NCI-H2196 (cell line): ENCODE results near the gene TTN.
"Not testable (repeated sequence)": the region's sequence is repeated elsewhere in the genome, so short reads cannot be mapped to it uniquely, and the experiment has no call there.

Experiments
- DNase-seq: peaks from one replicate; lab custom pipeline; 2025; ENCODE audit not compliant: unreplicated experiment; lab: John Stamatoyannopoulos, UW

Gene TTN

DNA sequence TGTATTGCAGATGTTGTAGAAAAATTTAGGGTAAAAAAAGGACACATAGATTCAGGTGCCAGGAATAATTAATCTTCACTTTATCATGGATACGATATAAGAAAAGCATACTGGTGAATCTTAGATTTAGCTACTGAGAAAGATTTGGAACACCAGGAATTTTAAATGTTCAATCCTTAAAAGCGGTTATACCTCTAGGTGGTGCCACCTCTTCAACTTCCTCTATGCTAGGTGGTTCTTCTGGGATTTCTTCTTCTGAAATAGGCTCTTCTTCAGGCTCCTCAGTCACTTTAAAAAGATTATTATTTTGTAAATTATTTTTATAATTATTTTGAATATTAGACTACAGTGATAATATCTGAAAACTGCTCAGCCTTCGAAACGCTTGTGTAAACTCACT is 133.1 kb downstream of the TTN start:
- no peak for DNase-seq

DNA sequence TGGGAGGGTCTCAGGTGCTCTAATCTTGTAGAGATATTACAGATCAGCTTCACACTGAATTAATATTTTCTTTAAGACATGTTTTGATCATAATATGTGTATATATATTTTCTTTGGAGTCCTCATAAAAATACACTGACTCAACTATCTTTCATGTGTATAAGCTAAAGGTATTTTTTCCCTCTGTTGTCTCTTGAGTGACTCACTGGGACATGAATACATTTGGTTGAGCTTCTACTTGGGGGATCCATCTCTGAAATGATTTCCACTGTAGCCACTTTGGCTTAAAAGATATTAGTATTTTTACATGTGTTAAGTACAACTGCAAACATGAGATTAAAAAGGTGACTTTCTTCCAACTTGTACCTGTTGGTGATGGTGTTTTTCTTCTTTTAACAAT is 140.8 kb downstream of the TTN start:
- DNase-seq = no peak

DNA sequence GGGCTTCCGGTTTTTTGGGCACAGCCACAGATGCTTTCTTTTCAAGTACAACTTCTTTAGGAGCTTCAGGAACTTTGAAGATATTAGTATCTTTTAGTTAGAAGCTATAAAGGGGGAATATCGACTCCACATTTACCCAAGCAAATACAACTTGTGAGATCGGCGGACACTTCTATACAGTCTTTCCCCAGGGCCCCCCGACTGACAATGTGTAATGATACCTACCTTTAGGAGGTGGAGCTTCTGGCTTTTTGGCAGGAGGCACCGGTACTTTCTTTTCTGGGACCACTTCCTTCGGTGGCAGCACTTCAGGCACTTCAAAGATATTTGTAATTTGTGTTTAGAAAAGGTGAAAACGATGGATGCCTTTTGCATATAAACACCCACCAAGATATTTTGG is 148.7 kb downstream of the TTN start:
- not testable (repeated sequence) for DNase-seq

DNA sequence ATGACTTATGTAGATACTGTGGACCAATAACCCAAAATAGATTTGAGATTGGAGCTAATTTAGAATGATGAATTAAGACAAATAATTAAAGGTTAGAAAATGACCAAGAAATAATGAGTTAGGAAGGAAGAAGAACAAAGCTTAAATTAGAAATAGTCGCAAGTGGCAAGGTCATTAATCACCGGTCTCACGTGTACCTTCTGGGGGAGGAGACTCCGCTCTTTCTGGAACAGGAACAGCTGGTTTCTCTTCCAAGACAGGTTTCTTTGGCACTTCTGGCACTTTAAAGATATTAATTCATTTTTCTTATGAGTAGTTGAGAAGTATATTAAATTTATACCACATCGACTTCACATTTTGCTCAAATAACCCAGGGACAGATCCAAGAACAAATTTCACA is 156.7 kb downstream of the TTN start:
- no peak for DNase-seq

DNA sequence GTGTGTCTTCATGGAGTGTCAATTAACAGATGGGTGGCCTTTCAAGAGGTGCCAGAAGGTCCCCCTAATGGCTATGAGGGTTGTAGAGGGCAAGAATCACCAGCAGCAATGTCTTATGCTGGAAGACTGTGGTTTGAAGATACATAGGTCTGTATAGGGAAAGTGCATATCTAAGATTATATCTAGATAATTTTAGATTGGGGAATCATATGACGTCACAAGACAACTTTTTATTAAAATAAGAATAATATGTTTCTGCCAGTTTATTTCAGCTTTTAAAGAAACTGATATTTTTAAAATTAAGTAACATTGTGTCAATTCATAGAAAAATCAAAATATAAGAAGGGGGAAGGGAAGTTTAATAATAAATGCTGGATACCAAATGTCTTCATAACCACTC is 162.3 kb downstream of the TTN start:
- no peak for DNase-seq

DNA sequence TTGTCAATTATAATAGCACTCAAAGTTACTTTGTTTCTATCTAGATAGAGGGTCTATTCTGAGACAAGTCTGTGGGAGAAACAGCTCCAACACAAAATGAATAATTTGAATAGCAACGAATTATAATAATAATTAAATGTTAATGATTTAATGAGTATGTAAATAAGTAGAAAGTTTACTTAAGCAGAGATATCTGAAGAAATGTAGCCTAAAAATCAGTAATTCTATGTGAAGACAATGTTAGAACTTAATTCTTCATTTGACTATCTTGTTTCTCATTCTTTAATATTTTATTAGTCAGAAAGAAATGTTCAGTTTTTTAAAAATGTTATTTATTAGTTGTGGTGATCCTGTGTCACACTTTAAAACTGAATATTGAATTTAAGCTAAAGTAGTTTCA is 165.7 kb downstream of the TTN start:
- no peak for DNase-seq

DNA sequence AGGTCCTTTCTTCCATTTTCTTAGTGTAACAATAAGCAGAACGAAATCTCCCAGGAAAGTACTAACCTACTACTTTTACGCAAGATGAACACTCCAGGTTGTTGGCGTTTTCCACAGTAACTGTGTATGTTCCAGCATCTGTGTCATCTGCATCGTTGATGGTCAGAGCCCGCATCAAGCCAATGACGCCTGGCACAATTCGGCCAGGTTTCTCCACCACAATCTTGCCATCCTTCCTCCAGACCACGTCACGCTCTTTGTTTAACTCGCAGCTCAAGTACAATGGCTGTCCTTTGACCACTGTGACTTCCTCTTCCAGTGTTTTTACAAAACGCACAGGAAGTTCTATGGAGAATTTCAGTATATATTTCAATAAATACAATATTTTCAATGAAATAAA is 171.3 kb downstream of the TTN start:
- no peak for DNase-seq

DNA sequence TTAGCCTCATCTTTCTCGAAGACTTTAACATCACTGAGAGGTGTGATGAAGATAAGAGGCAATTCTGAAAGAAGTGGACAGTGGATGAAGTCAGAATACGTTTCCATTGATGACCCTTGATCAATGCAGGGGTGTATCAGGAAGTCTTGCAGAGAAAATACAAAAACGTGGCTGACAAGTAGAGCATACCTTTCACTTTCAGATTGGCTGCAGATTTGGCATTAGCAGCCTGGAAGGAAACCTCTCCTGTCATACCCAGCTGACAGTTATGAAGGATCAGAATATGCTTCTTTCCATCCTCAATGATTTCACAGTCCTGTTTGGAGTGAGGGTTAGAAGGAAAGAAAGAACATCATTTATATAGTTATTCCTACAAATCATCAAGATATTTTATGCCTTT is 174.5 kb downstream of the TTN start:
- no peak for DNase-seq

DNA sequence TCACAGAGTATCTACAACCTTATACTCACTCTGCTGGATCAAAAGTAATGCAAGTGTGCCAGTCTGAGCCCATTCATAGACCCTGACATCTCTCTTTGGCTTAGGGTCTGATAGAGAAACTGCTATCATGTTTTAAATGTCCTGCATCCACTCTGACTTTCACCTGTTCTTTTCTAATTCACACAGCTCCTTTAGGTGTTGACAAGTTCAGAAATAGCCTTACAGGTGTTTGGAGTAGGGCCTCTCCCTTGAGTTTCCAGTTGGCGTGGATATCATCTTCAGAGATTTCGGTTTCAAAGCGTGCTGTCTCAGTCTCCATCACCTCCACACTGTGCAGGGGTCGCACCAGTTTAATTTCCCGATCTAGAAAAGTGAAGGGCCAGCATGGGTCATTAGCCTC is 176.6 kb downstream of the TTN start:
- no peak for DNase-seq

DNA sequence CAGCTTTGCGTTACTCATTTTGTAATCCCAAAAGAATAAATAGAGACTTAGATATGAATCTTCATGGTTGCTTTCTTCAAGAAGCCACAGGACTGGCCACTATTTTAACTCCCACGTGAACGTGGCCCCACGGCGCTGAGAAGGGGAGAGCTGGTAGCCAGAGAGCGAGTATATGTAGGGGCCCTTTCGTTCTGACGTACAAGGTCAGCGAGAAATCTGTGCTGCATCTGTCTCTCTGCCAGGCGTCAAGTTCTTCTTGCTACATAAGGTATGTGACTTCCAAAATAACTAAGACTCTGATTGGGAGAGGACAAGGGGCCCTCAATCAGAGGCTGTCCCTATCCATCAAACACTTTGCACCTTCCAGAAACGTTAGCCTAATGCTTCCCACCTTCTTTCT is 177.8 kb downstream of the TTN start:
- DNase-seq = no peak

DNA sequence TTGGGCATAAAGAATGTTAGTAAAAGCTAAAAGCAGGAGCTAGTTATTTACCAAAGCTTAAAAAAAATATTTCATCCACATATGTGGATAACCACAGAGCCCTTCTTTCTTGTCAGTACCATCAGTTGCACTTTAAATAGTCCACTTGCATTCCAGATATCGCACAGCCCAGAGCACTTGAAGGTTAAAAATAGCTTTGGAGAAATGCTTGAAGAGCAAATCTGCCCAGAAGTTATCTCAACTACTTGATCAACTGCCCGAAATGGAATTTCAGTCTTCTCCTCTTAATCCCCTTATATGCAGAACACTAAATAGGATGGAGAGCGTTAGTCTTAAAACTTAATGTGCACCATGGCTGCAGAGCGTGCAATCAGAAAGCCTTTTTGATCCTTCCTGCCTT is 178.6 kb downstream of the TTN start:
- no peak for DNase-seq

DNA sequence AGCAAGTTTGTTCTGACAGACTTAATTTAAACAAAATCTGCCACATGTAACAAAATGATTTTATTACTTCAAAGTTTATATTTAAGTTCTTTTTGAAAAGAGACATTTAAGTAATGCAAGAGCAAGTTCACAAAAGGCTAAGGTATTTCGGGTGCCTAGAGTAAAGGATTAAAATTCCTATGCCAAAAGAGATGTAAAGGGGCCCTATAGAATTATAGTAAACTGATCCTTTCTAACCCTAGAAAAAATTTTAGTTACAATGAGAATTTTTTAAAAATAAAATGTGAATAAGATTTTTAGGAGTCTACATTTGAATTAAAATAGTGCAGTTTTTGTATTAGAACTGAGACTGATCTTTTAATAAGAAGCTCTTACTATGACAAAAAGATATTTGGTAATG is 179.8 kb downstream of the TTN start:
- DNase-seq = no peak

DNA sequence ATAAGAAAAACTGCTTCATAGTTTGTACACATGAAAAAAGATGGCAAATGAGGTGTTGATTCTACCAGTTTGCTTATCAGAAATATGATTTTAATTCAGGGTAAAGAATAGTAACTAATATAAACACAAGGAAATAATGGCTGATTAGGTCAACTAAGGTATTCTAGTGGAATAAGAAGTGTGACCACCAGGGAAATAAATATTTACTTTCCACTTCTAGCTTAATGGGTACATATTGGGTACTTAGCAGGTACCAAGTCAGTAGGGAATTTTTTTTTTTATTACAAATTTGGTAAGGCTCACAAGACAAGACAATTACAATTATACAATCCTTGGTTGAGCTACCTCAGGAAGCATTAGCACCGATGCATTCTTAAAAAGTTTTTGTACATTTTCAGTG is 191.3 kb downstream of the TTN start:
- DNase-seq = no peak

DNA sequence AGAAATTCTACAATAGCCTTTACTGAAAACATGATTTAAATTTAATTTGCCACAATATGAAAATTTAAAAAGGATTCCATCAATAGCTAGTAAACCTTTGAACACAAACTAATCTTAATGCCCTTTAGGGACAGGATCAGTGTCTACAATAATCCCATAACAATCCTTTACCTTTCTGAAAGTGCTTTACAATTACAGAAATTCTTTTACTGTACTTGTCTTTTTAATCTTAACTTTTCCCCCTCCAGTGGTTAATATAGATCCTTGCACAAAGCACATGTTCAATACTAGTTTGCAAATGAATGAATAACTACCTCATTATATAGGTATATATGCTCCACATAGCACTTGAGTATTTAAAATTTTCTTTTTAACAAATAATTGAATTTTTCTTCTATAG is 204.3 kb downstream of the TTN start:
- no peak for DNase-seq

DNA sequence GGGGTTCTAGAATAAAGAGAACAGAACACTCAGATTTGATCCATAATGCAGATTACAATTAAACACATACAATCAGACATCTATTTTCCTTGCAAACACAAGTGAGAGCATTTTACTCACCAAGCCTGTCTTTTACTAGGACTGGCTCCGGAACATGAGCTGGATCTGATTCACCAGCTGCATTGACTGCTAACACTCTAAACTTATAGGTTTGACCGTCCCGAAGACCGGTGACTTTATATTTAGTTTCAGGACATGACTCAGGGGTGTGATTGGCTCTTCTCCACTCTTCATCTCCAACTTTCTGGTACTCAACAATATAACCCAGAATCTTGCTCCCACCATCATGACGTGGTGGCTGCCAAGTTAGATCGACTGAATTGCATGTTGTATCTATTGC is 214.6 kb downstream of the TTN start:
- DNase-seq = no peak

DNA sequence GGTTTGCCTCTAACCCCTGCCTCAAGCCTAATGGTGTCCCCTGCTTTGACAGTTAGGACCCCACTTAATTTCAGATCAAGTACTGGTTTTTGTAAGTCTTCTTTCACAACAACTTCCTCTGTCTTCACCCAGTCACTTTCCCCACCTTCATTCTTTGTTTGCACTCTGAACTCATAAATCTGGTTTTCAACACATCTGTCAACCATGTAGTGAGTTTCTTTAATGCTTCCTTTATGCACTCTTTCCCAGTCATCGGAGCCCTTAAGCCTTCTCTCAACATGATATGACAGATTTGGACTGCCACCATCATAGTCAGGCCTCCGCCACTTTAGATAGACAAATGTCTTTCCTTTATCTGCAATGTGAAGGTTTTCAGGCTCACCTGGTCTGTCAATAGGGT is 217.9 kb downstream of the TTN start:
- no peak for DNase-seq

DNA sequence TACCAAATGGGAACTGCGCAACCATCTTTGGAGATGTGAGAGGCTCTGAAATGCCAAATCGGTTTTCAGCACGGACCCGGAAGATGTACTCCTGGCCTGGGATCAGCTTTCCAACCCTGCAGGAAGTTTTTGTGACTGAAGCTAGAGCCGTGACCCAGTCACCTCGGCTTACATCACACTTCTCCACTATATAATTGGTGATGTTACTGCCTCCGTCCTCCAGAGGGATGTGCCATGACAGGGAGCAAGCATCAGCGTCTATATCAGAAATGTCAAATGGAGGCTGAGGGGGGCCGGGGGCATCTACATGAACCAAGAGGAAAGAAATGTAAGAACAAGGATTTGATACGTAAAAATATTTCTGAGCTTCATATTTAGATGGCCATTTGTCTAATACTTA is 222.6 kb downstream of the TTN start:
- DNase-seq = no peak

DNA sequence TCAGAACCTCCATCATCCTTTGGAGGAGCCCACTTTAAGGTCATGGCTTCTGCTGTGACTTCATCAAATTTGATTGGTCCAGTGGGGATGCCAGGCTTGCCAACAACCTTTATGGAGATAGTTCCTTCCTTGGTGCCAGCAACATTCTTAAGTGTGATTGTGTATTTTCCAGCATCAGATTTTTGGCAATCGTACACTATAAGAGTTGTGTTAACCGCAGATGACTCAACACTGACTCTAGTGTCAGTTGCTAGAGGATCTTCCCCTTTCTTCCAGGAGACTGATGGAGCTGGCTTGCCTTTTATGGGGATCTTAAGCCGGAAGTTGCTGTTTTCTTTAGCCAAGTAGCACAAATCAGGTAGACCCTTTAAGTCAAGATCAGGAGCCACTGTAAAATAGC is 228.2 kb downstream of the TTN start:
- DNase-seq = no peak

DNA sequence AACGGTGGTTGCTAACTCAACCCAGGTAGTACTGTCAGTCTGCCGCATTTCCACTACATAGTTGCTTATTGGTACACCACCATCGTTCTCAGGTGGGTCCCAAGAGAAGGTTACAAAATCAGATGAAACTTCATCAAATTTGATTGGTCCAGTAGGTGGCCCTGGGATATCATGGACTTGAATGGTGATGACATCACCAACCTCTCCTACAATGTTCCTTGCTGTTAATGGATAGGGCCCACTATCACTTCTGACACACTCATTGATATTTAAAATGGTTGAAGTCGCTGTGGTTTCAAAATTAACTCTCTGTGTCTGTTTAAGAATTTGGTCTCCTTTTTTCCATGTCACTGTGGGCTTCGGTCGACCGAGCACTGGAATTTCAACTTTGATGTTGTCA is 232.4 kb downstream of the TTN start:
- no peak for DNase-seq

DNA sequence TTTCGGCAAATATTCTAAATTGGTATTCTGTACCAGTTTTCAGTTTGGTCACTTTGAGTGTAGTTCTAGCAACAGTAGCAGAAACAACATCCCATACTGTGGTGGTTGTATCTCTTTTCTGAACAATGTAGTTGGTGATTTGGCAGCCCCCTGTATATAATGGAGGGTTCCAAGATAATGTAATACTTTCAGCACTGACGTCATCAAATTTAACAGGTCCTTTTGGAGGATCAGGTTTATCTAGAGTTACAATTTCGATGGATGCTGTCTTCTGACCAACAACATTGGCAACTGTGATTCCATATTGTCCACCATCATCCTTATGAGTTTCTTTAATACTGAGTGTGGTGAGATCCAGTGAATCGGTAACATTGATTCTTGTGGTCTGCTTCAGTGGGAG is 239.0 kb downstream of the TTN start:
- DNase-seq = no peak

DNA sequence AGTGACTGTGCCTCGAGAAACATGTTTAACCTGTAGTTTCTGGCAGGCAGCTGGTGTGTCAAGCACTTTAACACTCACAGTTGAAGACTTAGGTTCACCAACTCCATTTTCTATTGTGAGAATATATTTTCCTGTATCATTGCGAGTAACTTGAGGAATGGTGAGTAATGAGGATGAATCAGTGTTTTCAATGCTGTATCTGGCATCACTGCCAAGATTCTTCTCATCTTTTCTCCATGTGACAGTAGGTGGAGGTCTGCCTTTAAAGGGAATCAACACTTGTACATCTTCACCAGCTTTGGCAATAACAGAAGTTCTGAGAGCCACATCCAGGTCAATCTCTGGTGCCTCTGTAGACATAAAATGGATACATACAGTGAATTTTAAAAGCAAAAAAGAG is 254.2 kb downstream of the TTN start:
- no peak for DNase-seq

DNA sequence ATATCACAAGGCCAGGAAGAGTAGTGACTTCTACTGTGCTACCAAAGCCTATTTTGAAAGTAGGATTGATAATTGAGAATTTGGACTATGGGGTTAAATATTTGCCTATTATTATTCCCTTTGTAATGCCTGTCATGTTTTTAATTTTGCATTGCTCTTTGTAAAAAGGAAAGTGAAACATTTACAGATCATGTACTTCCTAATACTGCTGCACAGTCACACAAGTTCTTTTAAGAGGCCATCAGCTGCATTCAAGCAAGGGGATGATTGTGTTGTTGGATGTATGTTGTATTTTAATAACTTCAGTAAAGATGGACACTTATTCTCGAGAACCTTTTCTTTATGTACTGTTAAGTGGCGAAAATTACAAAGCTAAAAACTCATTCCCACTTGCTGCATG is 256.9 kb downstream of the TTN start:
- DNase-seq = no peak

DNA sequence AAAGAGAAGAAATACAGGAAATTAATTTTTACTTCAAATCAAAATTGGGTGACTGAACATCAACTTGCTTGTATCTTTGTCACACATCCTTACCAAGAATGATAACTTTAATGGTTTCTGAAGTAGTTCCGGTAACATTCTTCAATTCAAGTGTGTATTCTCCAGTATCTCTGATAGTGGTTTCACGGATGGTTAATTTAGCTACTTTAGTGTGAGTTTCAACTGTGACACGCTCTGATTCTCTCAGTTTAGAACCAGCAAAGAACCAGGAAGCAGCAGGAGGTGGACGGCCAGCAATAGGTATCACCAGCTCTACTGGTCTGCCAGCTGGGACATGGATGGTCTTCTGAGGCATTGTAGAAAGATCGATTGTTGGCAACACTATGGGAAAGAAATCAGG is 264.7 kb downstream of the TTN start:
- DNase-seq = no peak

DNA sequence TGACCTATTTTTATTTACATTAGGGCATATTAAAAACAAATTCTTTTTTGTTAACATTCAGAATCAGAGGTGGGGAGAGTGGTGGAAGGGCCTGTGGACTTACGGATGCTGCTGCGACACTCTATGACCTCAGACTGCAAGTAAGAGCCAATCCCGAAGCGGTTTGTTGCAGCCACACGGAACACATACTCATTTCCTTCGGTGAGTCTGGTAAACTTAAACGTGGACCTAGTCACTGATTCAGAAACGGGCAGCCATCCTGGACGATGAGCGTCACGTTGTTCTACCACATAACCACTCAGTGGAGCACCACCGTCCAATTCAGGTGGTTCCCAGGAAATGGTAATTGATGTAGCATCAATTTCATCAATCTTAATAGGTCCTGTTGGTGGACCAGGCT is 265.1 kb downstream of the TTN start:
- no peak for DNase-seq
